Measurements from ENCODE around the gene RBFOX2. TPM values are rescaled to one million over a fixed set of nuclear protein-coding genes. Genes with fewer than 3 reads are reported as not detected.

The RBFOX2 gene
- polyA plus RNA-seq, 2 donors: 22.6 to 31.1 TPM

GRCh38 chr22:35973388-35973787 is 55.2 kb downstream of the RBFOX2 start:
- Histone ChIP-seq H3K36me3 (ENCODE audit: control insufficient read depth in 2 of 2, insufficient read depth in 2 of 2, low read length in 1 of 2) (no peaks in the 10 kb centered on the region), H3K9me3 (ENCODE audit: control insufficient read depth in 2 of 2, insufficient read depth in 1 of 2, low read depth in 1 of 2, low read length in 1 of 2) (no peaks in the 10 kb centered on the region), H3K27ac (ENCODE audit: low read depth in 2 of 2, low read length in 1 of 2) (peak overlapping the region; percentile 77 to 88), H3K27me3 (ENCODE audit: control insufficient read depth in 1 of 2, insufficient read depth in 2 of 2, low read length in 2 of 2) (no peaks in the 10 kb centered on the region), H3K4me3 (ENCODE audit: low read depth in 1 of 2, low read length in 2 of 2) (peak overlapping the region in 1 of 2 donors; percentile 14), H3K4me1 (ENCODE audit: control insufficient read depth in 2 of 2, insufficient read depth in 2 of 2, low read length in 1 of 2) (peaks cover 0 to 3% of the 10 kb centered on the region in 2 donors)
- WGBS, 2 donors: 65 to 70% methylated on average over 1 of the region's 1 CpG

- Histone ChIP-seq H3K27me3 (ENCODE audit: control insufficient read depth in 1 of 2, insufficient read depth in 2 of 2, low read length in 2 of 2) (no peaks in the 10 kb centered on the region), H3K4me1 (ENCODE audit: control insufficient read depth in 2 of 2, insufficient read depth in 2 of 2, low read length in 1 of 2) (peaks cover 0 to 3% of the 10 kb centered on the region in 2 donors), H3K36me3 (ENCODE audit: control insufficient read depth in 2 of 2, insufficient read depth in 2 of 2, low read length in 1 of 2) (no peaks in the 10 kb centered on the region), H3K4me3 (ENCODE audit: low read depth in 1 of 2, low read length in 2 of 2) (no peak overlapping the region), H3K27ac (ENCODE audit: low read depth in 2 of 2, low read length in 1 of 2) (peak overlapping the region in 1 of 2 donors; percentile 34), H3K9me3 (ENCODE audit: control insufficient read depth in 2 of 2, insufficient read depth in 1 of 2, low read depth in 1 of 2, low read length in 1 of 2) (no peaks in the 10 kb centered on the region)
- 74 to 75% methylated on average over 1 of the region's 1 CpG for WGBS, 2 donors
Measured at GRCh38 chr22:35972559-35972958, 56.1 kb downstream of the RBFOX2 start.

- H3K27me3 ChIP-seq (ENCODE audit: control insufficient read depth in 1 of 2, insufficient read depth in 2 of 2, low read length in 2 of 2): no peaks in the 10 kb centered on the region
- no peaks in the 10 kb centered on the region for H3K9me3 ChIP-seq (ENCODE audit: control insufficient read depth in 2 of 2, insufficient read depth in 1 of 2, low read depth in 1 of 2, low read length in 1 of 2)
- H3K36me3 ChIP-seq (ENCODE audit: control insufficient read depth in 2 of 2, insufficient read depth in 2 of 2, low read length in 1 of 2): no peaks in the 10 kb centered on the region
- H3K4me3 ChIP-seq (ENCODE audit: low read depth in 1 of 2, low read length in 2 of 2): no peak overlapping the region
- WGBS, 2 donors: 52 to 57% methylated on average over 3 of the region's 3 CpGs
- peaks cover 0 to 3% of the 10 kb centered on the region in 2 donors for H3K4me1 ChIP-seq (ENCODE audit: control insufficient read depth in 2 of 2, insufficient read depth in 2 of 2, low read length in 1 of 2)
- H3K27ac ChIP-seq (ENCODE audit: low read depth in 2 of 2, low read length in 1 of 2): peak overlapping the region; percentile 17 to 42
Measured at GRCh38 chr22:35971456-35972119, 57.0 kb downstream of the RBFOX2 start.

- Histone ChIP-seq H3K27ac (ENCODE audit: low read depth in 2 of 2, low read length in 1 of 2) (peak overlapping the region in 1 of 2 donors; percentile 59), H3K9me3 (ENCODE audit: control insufficient read depth in 2 of 2, insufficient read depth in 1 of 2, low read depth in 1 of 2, low read length in 1 of 2) (no peaks in the 10 kb centered on the region), H3K27me3 (ENCODE audit: control insufficient read depth in 1 of 2, insufficient read depth in 2 of 2, low read length in 2 of 2) (no peaks in the 10 kb centered on the region), H3K4me3 (ENCODE audit: low read depth in 1 of 2, low read length in 2 of 2) (no peak overlapping the region), H3K4me1 (ENCODE audit: control insufficient read depth in 2 of 2, insufficient read depth in 2 of 2, low read length in 1 of 2) (peaks cover 0 to 3% of the 10 kb centered on the region in 2 donors), H3K36me3 (ENCODE audit: control insufficient read depth in 2 of 2, insufficient read depth in 2 of 2, low read length in 1 of 2) (no peaks in the 10 kb centered on the region)
- 64 to 74% methylated on average over 4 of the region's 4 CpGs for WGBS, 2 donors
Measured at GRCh38 chr22:35970616-35971455, 57.8 kb downstream of the RBFOX2 start.

GRCh38 chr22:35967046-35967397 is 61.6 kb downstream of the RBFOX2 start:
- WGBS, 2 donors: 97% methylated on average over 3 of the region's 3 CpGs
- H3K4me1 ChIP-seq (ENCODE audit: control insufficient read depth in 2 of 2, insufficient read depth in 2 of 2, low read length in 1 of 2): no peaks in the 10 kb centered on the region
- H3K27ac ChIP-seq (ENCODE audit: low read depth in 2 of 2, low read length in 1 of 2): no peak overlapping the region
- no peak overlapping the region for H3K4me3 ChIP-seq (ENCODE audit: low read depth in 1 of 2, low read length in 2 of 2)
- H3K9me3 ChIP-seq (ENCODE audit: control insufficient read depth in 2 of 2, insufficient read depth in 1 of 2, low read depth in 1 of 2, low read length in 1 of 2): no peaks in the 10 kb centered on the region
- H3K36me3 ChIP-seq (ENCODE audit: control insufficient read depth in 2 of 2, insufficient read depth in 2 of 2, low read length in 1 of 2): no peaks in the 10 kb centered on the region
- H3K27me3 ChIP-seq (ENCODE audit: control insufficient read depth in 1 of 2, insufficient read depth in 2 of 2, low read length in 2 of 2): no peaks in the 10 kb centered on the region

- Histone ChIP-seq H3K4me3 (ENCODE audit: low read depth in 1 of 2, low read length in 2 of 2) (no peak overlapping the region), H3K36me3 (ENCODE audit: control insufficient read depth in 2 of 2, insufficient read depth in 2 of 2, low read length in 1 of 2) (no peaks in the 10 kb centered on the region), H3K27ac (ENCODE audit: low read depth in 2 of 2, low read length in 1 of 2) (no peak overlapping the region), H3K9me3 (ENCODE audit: control insufficient read depth in 2 of 2, insufficient read depth in 1 of 2, low read depth in 1 of 2, low read length in 1 of 2) (no peaks in the 10 kb centered on the region), H3K27me3 (ENCODE audit: control insufficient read depth in 1 of 2, insufficient read depth in 2 of 2, low read length in 2 of 2) (no peaks in the 10 kb centered on the region), H3K4me1 (ENCODE audit: control insufficient read depth in 2 of 2, insufficient read depth in 2 of 2, low read length in 1 of 2) (no peaks in the 10 kb centered on the region)
- WGBS, 2 donors: 73 to 87% methylated on average over 6 of the region's 6 CpGs
Measured at GRCh38 chr22:35966314-35967045, 62.1 kb downstream of the RBFOX2 start.

- 91 to 95% methylated on average over 8 of the region's 8 CpGs for WGBS, 2 donors
- Histone ChIP-seq H3K9me3 (ENCODE audit: control insufficient read depth in 2 of 2, insufficient read depth in 1 of 2, low read depth in 1 of 2, low read length in 1 of 2) (no peaks in the 10 kb centered on the region), H3K4me1 (ENCODE audit: control insufficient read depth in 2 of 2, insufficient read depth in 2 of 2, low read length in 1 of 2) (no peaks in the 10 kb centered on the region), H3K36me3 (ENCODE audit: control insufficient read depth in 2 of 2, insufficient read depth in 2 of 2, low read length in 1 of 2) (no peaks in the 10 kb centered on the region), H3K27ac (ENCODE audit: low read depth in 2 of 2, low read length in 1 of 2) (no peak overlapping the region), H3K4me3 (ENCODE audit: low read depth in 1 of 2, low read length in 2 of 2) (no peak overlapping the region), H3K27me3 (ENCODE audit: control insufficient read depth in 1 of 2, insufficient read depth in 2 of 2, low read length in 2 of 2) (no peaks in the 10 kb centered on the region)
Measured at GRCh38 chr22:35963237-35963810, 65.3 kb downstream of the RBFOX2 start.

GRCh38 chr22:35961480-35962295 is 66.9 kb downstream of the RBFOX2 start:
- WGBS, 2 donors: 41 to 52% methylated on average over 5 of the region's 5 CpGs
- H3K4me1 ChIP-seq (ENCODE audit: control insufficient read depth in 2 of 2, insufficient read depth in 2 of 2, low read length in 1 of 2): no peaks in the 10 kb centered on the region
- H3K4me3 ChIP-seq (ENCODE audit: low read depth in 1 of 2, low read length in 2 of 2): no peak overlapping the region
- H3K9me3 ChIP-seq (ENCODE audit: control insufficient read depth in 2 of 2, insufficient read depth in 1 of 2, low read depth in 1 of 2, low read length in 1 of 2): no peaks in the 10 kb centered on the region
- H3K27ac ChIP-seq (ENCODE audit: low read depth in 2 of 2, low read length in 1 of 2): peak overlapping the region; percentile 29 to 34
- no peaks in the 10 kb centered on the region for H3K36me3 ChIP-seq (ENCODE audit: control insufficient read depth in 2 of 2, insufficient read depth in 2 of 2, low read length in 1 of 2)
- no peaks in the 10 kb centered on the region for H3K27me3 ChIP-seq (ENCODE audit: control insufficient read depth in 1 of 2, insufficient read depth in 2 of 2, low read length in 2 of 2)

GRCh38 chr22:35960854-35961253 is 67.8 kb downstream of the RBFOX2 start:
- Histone ChIP-seq H3K4me3 (ENCODE audit: low read depth in 1 of 2, low read length in 2 of 2) (no peak overlapping the region), H3K27me3 (ENCODE audit: control insufficient read depth in 1 of 2, insufficient read depth in 2 of 2, low read length in 2 of 2) (no peaks in the 10 kb centered on the region), H3K9me3 (ENCODE audit: control insufficient read depth in 2 of 2, insufficient read depth in 1 of 2, low read depth in 1 of 2, low read length in 1 of 2) (no peaks in the 10 kb centered on the region), H3K4me1 (ENCODE audit: control insufficient read depth in 2 of 2, insufficient read depth in 2 of 2, low read length in 1 of 2) (no peaks in the 10 kb centered on the region), H3K36me3 (ENCODE audit: control insufficient read depth in 2 of 2, insufficient read depth in 2 of 2, low read length in 1 of 2) (no peaks in the 10 kb centered on the region), H3K27ac (ENCODE audit: low read depth in 2 of 2, low read length in 1 of 2) (no peak overlapping the region)
- 95 to 96% methylated on average over 2 of the region's 2 CpGs for WGBS, 2 donors

Measured in esophagus (tissue), 2 donors.